SK-N-SH (cell line): ENCODE results near the gene APC2. TPM values are rescaled to one million over a fixed set of nuclear protein-coding genes. Genes with fewer than 3 reads are reported as not detected.

Experiments used
- CTCF ChIA-PET: fragments of 300-600, 350-600 bp; formaldehyde crosslinking; extraction: SDS; loops from one replicate; lab custom pipeline; 2021; lab: Yijun Ruan, JAX
- POLR2A ChIA-PET: fragments of 350-600 bp; sonication (Branson Sonifier 250); formaldehyde crosslinking; extraction: SDS; loops from one replicate; lab custom pipeline; 2020; ENCODE audit warnings: antibody characterized with exemption, inconsistent platforms; lab: Yijun Ruan, JAX
- DNase-seq: peaks from one replicate; pipeline ENCODE4 v3.0.0; 2012
- H2AFZ ChIP-seq: fragments of 200-600 bp; sonication (generic); 2 replicates; pipeline ENCODE4 v1.8.1; 2016; ENCODE audit warnings: antibody characterized with exemption, mild to moderate bottlenecking, low read depth
- H3F3A ChIP-seq: fragments of 200-600 bp; sonication (generic); replicated peaks from 2 replicates; pipeline ENCODE3; 2016; ENCODE audit warnings: antibody characterized with exemption, mild to moderate bottlenecking; ENCODE audit not compliant: insufficient read depth
- H3K27ac ChIP-seq, 2 experiments: fragments of 200-500 bp in 1 of 2; fragments of 200-600 bp in 1 of 2; sonication (Bioruptor generic) in 1 of 2; sonication (generic), shearing (Covaris generic) in 1 of 2; 2 replicates each; pipeline versions ENCODE4 v1.5.1 to v1.6.1; 2014 to 2016; ENCODE audit warnings: low read depth in 2 of 2, inconsistent platforms in 1 of 2, low read length in 1 of 2, mild to moderate bottlenecking in 1 of 2, mixed read lengths in 1 of 2
- H3K27me3 ChIP-seq: fragments of 200-600 bp; sonication (generic), shearing (Covaris generic); 2 replicates; pipeline ENCODE4 v1.6.1; 2016; ENCODE audit warnings: mixed run types; ENCODE audit not compliant: insufficient read depth
- H3K36me3 ChIP-seq, 2 experiments: fragments of 200-500 bp in 1 of 2; fragments of 200-600 bp in 1 of 2; sonication (Bioruptor generic) in 1 of 2; sonication (generic) in 1 of 2; replicated peaks in 1 of 2; 2 replicates each; pipeline versions ENCODE3 to v1.5.1; 2014 to 2016; ENCODE audit warnings: low read length in 1 of 2, mild to moderate bottlenecking in 1 of 2; ENCODE audit not compliant: insufficient read depth in 2 of 2, control insufficient read depth in 1 of 2
- H3K4me1 ChIP-seq, 2 experiments: fragments of 200-500 bp in 1 of 2; fragments of 200-600 bp in 1 of 2; sonication (Bioruptor generic) in 1 of 2; sonication (generic), shearing (Covaris generic) in 1 of 2; 2 replicates each; pipeline versions ENCODE4 v1.5.1 to v1.6.1; 2014 to 2016; ENCODE audit warnings: low read depth in 1 of 2, low read length in 1 of 2, mixed run types in 1 of 2; ENCODE audit not compliant: insufficient read depth in 2 of 2, control insufficient read depth in 1 of 2
- H3K4me2 ChIP-seq: fragments of 200-600 bp; sonication (generic), shearing (Covaris generic); 2 replicates; pipeline ENCODE4 v1.6.1; 2017; ENCODE audit warnings: mixed run types
- H3K4me3 ChIP-seq, 2 experiments: fragments of 200-500 bp in 1 of 2; fragments of 200-600 bp in 1 of 2; sonication (Bioruptor generic) in 1 of 2; sonication (generic), shearing (Covaris generic) in 1 of 2; 2 replicates each; pipeline versions ENCODE4 v1.5.1 to v1.8.1; 2014 to 2016; ENCODE audit warnings: low read depth in 2 of 2, inconsistent platforms in 1 of 2, low read length in 1 of 2, mild to moderate bottlenecking in 1 of 2, mixed read lengths in 1 of 2, moderate library complexity in 1 of 2
- H3K79me2 ChIP-seq: fragments of 200-600 bp; sonication (generic); 2 replicates; pipeline ENCODE4 v1.8.1; 2017; ENCODE audit warnings: mild to moderate bottlenecking; ENCODE audit not compliant: insufficient read depth
- H3K9ac ChIP-seq: fragments of 200-600 bp; sonication (generic); 2 replicates; pipeline ENCODE4 v1.6.1; 2017; ENCODE audit warnings: mixed run types
- H3K9me2 ChIP-seq: fragments of 200-600 bp; sonication (generic); 2 replicates; pipeline ENCODE4 v1.6.1; 2017; ENCODE audit warnings: mixed run types
- H3K9me3 ChIP-seq: fragments of 200-600 bp; sonication (generic); 2 replicates; pipeline ENCODE4 v1.6.1; 2017; ENCODE audit warnings: mixed run types, mild to moderate bottlenecking, moderate library complexity
- H4K20me1 ChIP-seq: fragments of 200-600 bp; sonication (generic); 2 replicates; pipeline ENCODE4 v1.6.1; 2017; ENCODE audit warnings: mild to moderate bottlenecking, mixed run types; ENCODE audit not compliant: insufficient read depth
- CHD2 ChIP-seq: fragments of 150-350 bp; IDR thresholded peaks from 2 replicates; pipeline ENCODE4 v1.6.1; 2018; ENCODE audit warnings: low read length; ENCODE audit not compliant: partially characterized antibody
- ELF1 ChIP-seq: IDR thresholded peaks from 2 replicates; pipeline ENCODE4 v1.4.0; 2012
- EP300 ChIP-seq, 2 experiments: IDR thresholded peaks; 2 replicates each; pipeline versions ENCODE4 v1.4.0 to v1.6.1; 2012; ENCODE audit warnings: borderline replicate concordance in 1 of 2, low read depth in 1 of 2, low read length in 1 of 2
- EZH2phosphoT487 ChIP-seq: fragments of 200-600 bp; sonication (generic); IDR thresholded peaks from 2 replicates; pipeline ENCODE4 v1.6.1; 2017; ENCODE audit warnings: low read depth, mixed run types, mild to moderate bottlenecking, antibody characterized with exemption, moderate library complexity, borderline replicate concordance
- FOXJ3 ChIP-seq: sonication (generic); formaldehyde crosslinking; IDR thresholded peaks from 2 replicates; pipeline ENCODE4 v1.5.1; 2020; ENCODE audit warnings: mild to moderate bottlenecking, missing genetic modification reagents
- GABPA ChIP-seq: IDR thresholded peaks from 2 replicates; pipeline ENCODE4 v1.4.0; 2012; ENCODE audit warnings: low read depth, mild to moderate bottlenecking
- GATA2 ChIP-seq: sonication (generic); formaldehyde crosslinking; IDR thresholded peaks from 2 replicates; pipeline ENCODE4 v1.5.0; 2020; ENCODE audit warnings: mild to moderate bottlenecking, missing genetic modification reagents
- JUND ChIP-seq: IDR thresholded peaks from 2 replicates; pipeline ENCODE4 v1.4.0; 2012
- MEF2A ChIP-seq: IDR thresholded peaks from 2 replicates; pipeline ENCODE4 v1.4.0; 2012; ENCODE audit warnings: low read depth, borderline replicate concordance
- MXI1 ChIP-seq: IDR thresholded peaks from 2 replicates; pipeline ENCODE4 v1.6.1; 2012; ENCODE audit warnings: mild to moderate bottlenecking, low read depth, low read length, improper control_type of control experiment
- NRF1 ChIP-seq: IDR thresholded peaks from 2 replicates; pipeline ENCODE4 v1.6.1; 2012; ENCODE audit warnings: low read depth, mild to moderate bottlenecking, low read length
- RAD21 ChIP-seq: IDR thresholded peaks from 2 replicates; pipeline ENCODE4 v1.6.1; 2012; ENCODE audit warnings: mild to moderate bottlenecking, low read length
- RCOR1 ChIP-seq: fragments of 150-350 bp; IDR thresholded peaks from 2 replicates; pipeline ENCODE4 v1.6.1; 2017; ENCODE audit warnings: antibody characterized with exemption, low read length
- RFX5 ChIP-seq: IDR thresholded peaks from 2 replicates; pipeline ENCODE4 v1.6.1; 2012; ENCODE audit warnings: mild to moderate bottlenecking, improper control_type of control experiment, low read length
- RXRA ChIP-seq: IDR thresholded peaks from 2 replicates; pipeline ENCODE4 v1.4.0; 2012; ENCODE audit warnings: low read depth, mild to moderate bottlenecking, borderline replicate concordance
- SMC3 ChIP-seq: IDR thresholded peaks from 2 replicates; pipeline ENCODE4 v1.6.1; 2012; ENCODE audit warnings: low read depth, low read length, improper control_type of control experiment
- TAF1 ChIP-seq: IDR thresholded peaks from 2 replicates; pipeline ENCODE4 v1.6.1; 2012; ENCODE audit warnings: low read depth, mild to moderate bottlenecking, low read length, moderate library complexity, borderline replicate concordance
- TEAD4 ChIP-seq: IDR thresholded peaks from 2 replicates; pipeline ENCODE4 v1.4.0; 2012; ENCODE audit warnings: mild to moderate bottlenecking, borderline replicate concordance; ENCODE audit not compliant: insufficient read depth
- WGBS: methylation state at CpG from one replicate; pipeline ENCODE4 v1.1.6; 2017; ENCODE audit warnings: low lambda C conversion rate; 5-methylcytosine and 5-hydroxymethylcytosine counted together
- polyA plus RNA-seq, 3 experiments: library from polyadenylated mRNA; depleted of rRNA; stranded (reverse); fragments of >200 nt; gene quantifications; 2 replicates each; pipeline ENCODE4 v1.2.3, GENCODE V29; 2012
- TF ChIP-seq, protein P1 (sequence below): fragments of 200-600 bp; sonication (generic); IDR thresholded peaks from 2 replicates; pipeline ENCODE4 v1.6.1; 2017; ENCODE audit warnings: antibody characterized with exemption, mild to moderate bottlenecking, moderate library complexity
- TF ChIP-seq, protein P2 (sequence below): IDR thresholded peaks from 2 replicates; pipeline ENCODE4 v1.4.0; 2012; ENCODE audit warnings: low read depth, borderline replicate concordance
- TF ChIP-seq, protein P3 (sequence below): IDR thresholded peaks from 2 replicates; pipeline ENCODE4 v1.4.0; 2012; ENCODE audit warnings: low read depth, borderline replicate concordance
- TF ChIP-seq, protein P4 (sequence below): fragments of 150-350 bp; IDR thresholded peaks from 2 replicates; pipeline ENCODE4 v1.6.1; 2016; ENCODE audit warnings: mild to moderate bottlenecking, low read depth, low read length

The APC2 gene
- polyA plus RNA-seq, 1 of the 3 experiments (the other 2 are of a cell fraction) = 1.3 TPM

DNA sequence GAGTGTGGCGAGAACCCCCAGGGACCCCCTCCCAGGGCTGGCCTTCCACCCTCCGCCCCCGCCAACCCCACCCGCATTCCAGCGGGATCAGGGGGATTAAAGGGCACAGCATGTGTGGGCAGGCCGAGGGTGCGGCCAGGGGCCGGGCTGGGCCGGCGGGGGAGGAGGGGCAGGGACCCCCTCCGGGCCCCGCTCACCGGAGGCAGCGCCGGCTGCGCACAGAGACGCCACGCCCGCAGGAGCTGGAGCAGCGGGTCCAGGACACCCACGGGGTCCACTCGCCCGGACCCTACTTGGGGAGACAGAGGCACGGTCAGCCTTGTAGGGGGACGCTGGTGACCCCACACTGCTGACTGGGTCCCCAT, 60.5 kb downstream of the APC2 start:
- no peaks in the 10 kb centered on the region for H3K79me2 ChIP-seq
- WGBS = 54% methylated on average over 6 of the region's 25 CpGs
- H3K4me2 ChIP-seq = no peak overlapping the region
- no peak for DNase-seq
- H2AFZ ChIP-seq = no peak overlapping the region
- H3K9ac ChIP-seq = no peak overlapping the region
- H3K27me3 ChIP-seq = no peaks in the 10 kb centered on the region
- peaks cover 20% of the 10 kb centered on the region for H3F3A ChIP-seq
- H3K9me2 ChIP-seq = no peaks in the 10 kb centered on the region
- H3K4me3 ChIP-seq = no peak overlapping the region
- no peaks in the 10 kb centered on the region for H4K20me1 ChIP-seq
- H3K27ac ChIP-seq = no peak overlapping the region
- no peaks in the 10 kb centered on the region for H3K36me3 ChIP-seq
- POLR2A ChIA-PET = no interaction called here
- CTCF ChIA-PET = no interaction called here
- H3K4me1 ChIP-seq = peaks cover 0 to 8% of the 10 kb centered on the region in 2 experiments; a peak in 1 of 4 replicates
- no peak for TF ChIP-seq RCOR1
- no peak for TF ChIP-seq MXI1
- no peak for TF ChIP-seq FOXJ3 (CRISPR knock-in tag)
- no peak for TF ChIP-seq MEF2A
- TF ChIP-seq RAD21 = no peak
- no peak for TF ChIP-seq ELF1
- TF ChIP-seq TEAD4 = no peak
- TF ChIP-seq SMC3 = no peak
- TF ChIP-seq TAF1 = no peak
- no peaks in the 10 kb centered on the region for H3K9me3 ChIP-seq

DNA sequence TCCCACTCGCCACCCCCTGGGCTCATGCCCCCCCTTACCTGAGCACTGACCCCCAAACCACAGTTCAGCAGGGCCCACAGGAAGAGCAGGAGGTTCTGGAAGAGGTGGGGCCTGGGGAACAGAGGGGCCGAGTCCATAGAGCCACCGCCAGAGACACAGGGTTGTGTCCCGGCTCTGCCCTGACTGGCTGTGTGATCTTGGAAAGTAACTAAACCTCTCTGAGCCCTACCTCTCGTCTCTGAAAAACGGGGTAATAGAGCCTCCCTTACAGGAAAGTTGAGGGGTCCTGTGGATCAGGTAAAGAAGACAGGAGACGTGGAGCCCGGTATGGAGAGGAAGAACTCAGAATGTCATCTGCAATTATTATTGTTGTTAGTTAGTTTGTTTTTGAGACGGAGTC, 60.9 kb downstream of the APC2 start:
- Histone ChIP-seq H4K20me1 (no peaks in the 10 kb centered on the region), H3K36me3 (no peaks in the 10 kb centered on the region), H3K4me1 (peaks cover 0 to 8% of the 10 kb centered on the region in 2 experiments; a peak in 1 of 4 replicates), H3K9ac (no peak overlapping the region), H2AFZ (no peak overlapping the region), H3K4me3 (no peak overlapping the region), H3K27ac (no peak overlapping the region), H3F3A (peaks cover 20% of the 10 kb centered on the region), H3K9me2 (no peaks in the 10 kb centered on the region), H3K79me2 (no peaks in the 10 kb centered on the region), H3K27me3 (no peaks in the 10 kb centered on the region), H3K4me2 (no peak overlapping the region), H3K9me3 (no peaks in the 10 kb centered on the region)
- 45% methylated on average over 8 of the region's 9 CpGs for WGBS
- TF ChIP-seq, protein P1, sequence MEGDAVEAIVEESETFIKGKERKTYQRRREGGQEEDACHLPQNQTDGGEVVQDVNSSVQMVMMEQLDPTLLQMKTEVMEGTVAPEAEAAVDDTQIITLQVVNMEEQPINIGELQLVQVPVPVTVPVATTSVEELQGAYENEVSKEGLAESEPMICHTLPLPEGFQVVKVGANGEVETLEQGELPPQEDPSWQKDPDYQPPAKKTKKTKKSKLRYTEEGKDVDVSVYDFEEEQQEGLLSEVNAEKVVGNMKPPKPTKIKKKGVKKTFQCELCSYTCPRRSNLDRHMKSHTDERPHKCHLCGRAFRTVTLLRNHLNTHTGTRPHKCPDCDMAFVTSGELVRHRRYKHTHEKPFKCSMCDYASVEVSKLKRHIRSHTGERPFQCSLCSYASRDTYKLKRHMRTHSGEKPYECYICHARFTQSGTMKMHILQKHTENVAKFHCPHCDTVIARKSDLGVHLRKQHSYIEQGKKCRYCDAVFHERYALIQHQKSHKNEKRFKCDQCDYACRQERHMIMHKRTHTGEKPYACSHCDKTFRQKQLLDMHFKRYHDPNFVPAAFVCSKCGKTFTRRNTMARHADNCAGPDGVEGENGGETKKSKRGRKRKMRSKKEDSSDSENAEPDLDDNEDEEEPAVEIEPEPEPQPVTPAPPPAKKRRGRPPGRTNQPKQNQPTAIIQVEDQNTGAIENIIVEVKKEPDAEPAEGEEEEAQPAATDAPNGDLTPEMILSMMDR = no peak
- TF ChIP-seq, protein P2, sequence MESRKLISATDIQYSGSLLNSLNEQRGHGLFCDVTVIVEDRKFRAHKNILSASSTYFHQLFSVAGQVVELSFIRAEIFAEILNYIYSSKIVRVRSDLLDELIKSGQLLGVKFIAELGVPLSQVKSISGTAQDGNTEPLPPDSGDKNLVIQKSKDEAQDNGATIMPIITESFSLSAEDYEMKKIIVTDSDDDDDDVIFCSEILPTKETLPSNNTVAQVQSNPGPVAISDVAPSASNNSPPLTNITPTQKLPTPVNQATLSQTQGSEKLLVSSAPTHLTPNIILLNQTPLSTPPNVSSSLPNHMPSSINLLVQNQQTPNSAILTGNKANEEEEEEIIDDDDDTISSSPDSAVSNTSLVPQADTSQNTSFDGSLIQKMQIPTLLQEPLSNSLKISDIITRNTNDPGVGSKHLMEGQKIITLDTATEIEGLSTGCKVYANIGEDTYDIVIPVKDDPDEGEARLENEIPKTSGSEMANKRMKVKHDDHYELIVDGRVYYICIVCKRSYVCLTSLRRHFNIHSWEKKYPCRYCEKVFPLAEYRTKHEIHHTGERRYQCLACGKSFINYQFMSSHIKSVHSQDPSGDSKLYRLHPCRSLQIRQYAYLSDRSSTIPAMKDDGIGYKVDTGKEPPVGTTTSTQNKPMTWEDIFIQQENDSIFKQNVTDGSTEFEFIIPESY = no peak
- no peak for TF ChIP-seq NRF1
- no peak for TF ChIP-seq RFX5
- TF ChIP-seq GABPA = no peak
- no peak for TF ChIP-seq CHD2
- no peak for TF ChIP-seq GATA2 (CRISPR knock-in tag)
- TF ChIP-seq, protein P3, sequence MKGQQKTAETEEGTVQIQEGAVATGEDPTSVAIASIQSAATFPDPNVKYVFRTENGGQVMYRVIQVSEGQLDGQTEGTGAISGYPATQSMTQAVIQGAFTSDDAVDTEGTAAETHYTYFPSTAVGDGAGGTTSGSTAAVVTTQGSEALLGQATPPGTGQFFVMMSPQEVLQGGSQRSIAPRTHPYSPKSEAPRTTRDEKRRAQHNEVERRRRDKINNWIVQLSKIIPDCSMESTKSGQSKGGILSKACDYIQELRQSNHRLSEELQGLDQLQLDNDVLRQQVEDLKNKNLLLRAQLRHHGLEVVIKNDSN = no peak
- TF ChIP-seq EP300 (IDR thresholded peaks at IDR 0.05; ENCODE audit: borderline replicate concordance in 1 of 2, low read depth in 1 of 2, low read length in 1 of 2) = no peak
- no peak for TF ChIP-seq SMC3
- no peak for TF ChIP-seq ELF1
- no peak for TF ChIP-seq RAD21
- TF ChIP-seq TAF1 = no peak
- TF ChIP-seq JUND = no peak
- TF ChIP-seq EZH2phosphoT487 = no peak
- TF ChIP-seq, protein P4, sequence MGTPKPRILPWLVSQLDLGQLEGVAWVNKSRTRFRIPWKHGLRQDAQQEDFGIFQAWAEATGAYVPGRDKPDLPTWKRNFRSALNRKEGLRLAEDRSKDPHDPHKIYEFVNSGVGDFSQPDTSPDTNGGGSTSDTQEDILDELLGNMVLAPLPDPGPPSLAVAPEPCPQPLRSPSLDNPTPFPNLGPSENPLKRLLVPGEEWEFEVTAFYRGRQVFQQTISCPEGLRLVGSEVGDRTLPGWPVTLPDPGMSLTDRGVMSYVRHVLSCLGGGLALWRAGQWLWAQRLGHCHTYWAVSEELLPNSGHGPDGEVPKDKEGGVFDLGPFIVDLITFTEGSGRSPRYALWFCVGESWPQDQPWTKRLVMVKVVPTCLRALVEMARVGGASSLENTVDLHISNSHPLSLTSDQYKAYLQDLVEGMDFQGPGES = no peak
- TF ChIP-seq RXRA = no peak
- CTCF ChIA-PET = no interaction called here
- DNase-seq = no peak
- POLR2A ChIA-PET = no interaction called here
